KMS-11 (cell line): ENCODE results near the gene C19orf67.

ENCODE experiments used
- H2AFZ ChIP-seq: fragments of 200-600 bp; sonication (generic); 2 replicates; pipeline ENCODE4 v1.6.1; 2016; ENCODE audit warnings: antibody characterized with exemption, mixed run types, low read depth
- H3K27ac ChIP-seq: fragments of 200-600 bp; sonication (generic); 2 replicates; pipeline ENCODE4 v1.6.1; 2016; ENCODE audit warnings: mild to moderate bottlenecking, mixed run types
- H3K27me3 ChIP-seq: fragments of 200-600 bp; sonication (generic); 2 replicates; pipeline ENCODE4 v1.6.1; 2017; ENCODE audit warnings: mild to moderate bottlenecking, low read depth, mixed run types, moderate library complexity; ENCODE audit not compliant: insufficient read depth
- H3K36me3 ChIP-seq: fragments of 200-600 bp; sonication (generic); 2 replicates; pipeline ENCODE4 v1.6.1; 2017; ENCODE audit warnings: mild to moderate bottlenecking, mixed run types; ENCODE audit not compliant: insufficient read depth
- H3K4me1 ChIP-seq: fragments of 200-600 bp; sonication (generic); 2 replicates; pipeline ENCODE4 v1.6.1; 2016; ENCODE audit warnings: mild to moderate bottlenecking, low read depth, mixed run types; ENCODE audit not compliant: poor library complexity, severe bottlenecking
- H3K4me2 ChIP-seq: fragments of 200-600 bp; sonication (generic); 2 replicates; pipeline ENCODE4 v1.7.0; 2016; ENCODE audit warnings: mild to moderate bottlenecking, mixed run types
- H3K4me3 ChIP-seq: fragments of 200-600 bp; sonication (generic); IDR thresholded peaks from 2 replicates; pipeline ENCODE4 v1.6.1; 2017; ENCODE audit warnings: low read depth, low read length, mixed read lengths; ENCODE audit not compliant: insufficient read depth
- H3K79me2 ChIP-seq: fragments of 200-600 bp; sonication (generic); 2 replicates; pipeline ENCODE4 v1.6.1; 2016; ENCODE audit warnings: low read depth, mixed run types; ENCODE audit not compliant: insufficient read depth
- H3K9ac ChIP-seq: fragments of 200-600 bp; sonication (generic); 2 replicates; pipeline ENCODE4 v1.6.1; 2016; ENCODE audit warnings: mild to moderate bottlenecking, mixed run types
- H4K20me1 ChIP-seq: fragments of 200-600 bp; sonication (generic); 2 replicates; pipeline ENCODE4 v1.6.1; 2016; ENCODE audit warnings: mild to moderate bottlenecking, mixed run types; ENCODE audit not compliant: insufficient read depth
- TF ChIP-seq, protein P1 (sequence below): fragments of 200-600 bp; sonication (generic); conservative IDR thresholded peaks from 2 replicates; pipeline ENCODE4 v1.6.1; 2017; ENCODE audit warnings: low read depth, mild to moderate bottlenecking, antibody characterized with exemption, low read length, moderate library complexity, mixed read lengths

Gene C19orf67

DNA sequence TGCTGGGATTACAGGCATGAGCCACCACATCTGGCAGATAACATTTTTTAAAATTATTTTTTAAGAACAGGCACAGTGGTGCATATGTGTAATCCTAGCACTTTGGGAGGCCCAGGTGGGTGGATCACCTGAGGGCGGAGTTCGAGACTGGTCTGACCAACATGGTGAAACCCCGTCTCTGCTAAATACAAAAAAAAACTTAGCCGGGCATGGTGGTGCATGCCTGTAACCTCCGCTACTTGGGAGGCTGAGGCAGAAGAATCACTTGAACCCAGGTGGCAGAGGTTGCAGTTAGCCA, 23.1 kb downstream of the C19orf67 start:
- H3K36me3 ChIP-seq: no peaks in the 10 kb centered on the region
- peaks cover 7% of the 10 kb centered on the region; the same call in 1 of the 2 replicates for H3K27me3 ChIP-seq
- H3K79me2 ChIP-seq: no peaks in the 10 kb centered on the region
- TF ChIP-seq, protein P1, sequence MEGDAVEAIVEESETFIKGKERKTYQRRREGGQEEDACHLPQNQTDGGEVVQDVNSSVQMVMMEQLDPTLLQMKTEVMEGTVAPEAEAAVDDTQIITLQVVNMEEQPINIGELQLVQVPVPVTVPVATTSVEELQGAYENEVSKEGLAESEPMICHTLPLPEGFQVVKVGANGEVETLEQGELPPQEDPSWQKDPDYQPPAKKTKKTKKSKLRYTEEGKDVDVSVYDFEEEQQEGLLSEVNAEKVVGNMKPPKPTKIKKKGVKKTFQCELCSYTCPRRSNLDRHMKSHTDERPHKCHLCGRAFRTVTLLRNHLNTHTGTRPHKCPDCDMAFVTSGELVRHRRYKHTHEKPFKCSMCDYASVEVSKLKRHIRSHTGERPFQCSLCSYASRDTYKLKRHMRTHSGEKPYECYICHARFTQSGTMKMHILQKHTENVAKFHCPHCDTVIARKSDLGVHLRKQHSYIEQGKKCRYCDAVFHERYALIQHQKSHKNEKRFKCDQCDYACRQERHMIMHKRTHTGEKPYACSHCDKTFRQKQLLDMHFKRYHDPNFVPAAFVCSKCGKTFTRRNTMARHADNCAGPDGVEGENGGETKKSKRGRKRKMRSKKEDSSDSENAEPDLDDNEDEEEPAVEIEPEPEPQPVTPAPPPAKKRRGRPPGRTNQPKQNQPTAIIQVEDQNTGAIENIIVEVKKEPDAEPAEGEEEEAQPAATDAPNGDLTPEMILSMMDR: no peak
- no peak overlapping the region for H2AFZ ChIP-seq
- H3K4me2 ChIP-seq: no peak overlapping the region
- H3K27ac ChIP-seq: no peak overlapping the region
- no peak overlapping the region for H3K9ac ChIP-seq
- H4K20me1 ChIP-seq: no peaks in the 10 kb centered on the region
- no peaks in the 10 kb centered on the region for H3K4me1 ChIP-seq
- H3K4me3 ChIP-seq: no peak overlapping the region

DNA sequence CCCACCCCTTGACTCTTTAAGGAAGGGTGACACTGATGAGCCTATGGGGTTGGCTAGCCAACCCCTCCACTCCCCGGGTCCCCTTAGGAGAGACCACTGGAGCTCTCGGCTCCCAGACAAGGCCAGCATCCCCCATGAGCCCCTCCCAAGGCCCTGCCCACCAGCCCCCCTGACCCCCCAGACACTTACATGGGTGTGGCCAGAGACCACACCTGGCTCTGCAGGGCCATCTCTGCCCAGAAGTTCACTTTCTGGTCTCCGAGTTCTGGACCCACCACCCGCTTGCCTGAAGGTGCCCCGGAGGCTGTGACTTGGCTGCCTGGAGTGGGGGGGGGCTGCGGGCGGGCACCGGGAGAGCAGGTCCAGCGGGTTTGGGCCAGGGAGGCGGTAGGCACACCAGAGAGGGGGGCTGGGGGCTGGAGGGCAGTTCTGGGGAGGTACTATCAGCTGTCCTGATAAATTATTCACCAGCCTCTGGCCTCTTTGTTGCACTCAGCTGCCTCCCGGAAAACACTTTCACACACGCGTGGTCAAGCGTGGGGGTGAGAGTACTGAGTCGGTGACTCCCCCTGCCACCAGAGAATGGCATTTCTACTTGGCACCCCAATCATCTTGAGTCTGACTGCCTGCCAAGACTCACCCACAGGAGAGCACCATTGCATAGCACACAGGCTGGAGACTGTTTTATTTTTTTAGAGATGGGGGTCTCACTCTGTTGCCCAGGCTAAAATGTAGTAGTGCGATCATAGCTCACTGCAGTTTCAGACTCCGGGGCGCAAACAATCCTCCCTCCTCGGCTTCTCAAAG, 23.6 kb downstream of the C19orf67 start, which contains the start of gene PALM3:
PALM3 (minus strand) TSS at position 326 of the 807 bp plus-strand sequence; CDS start at position 230, 96 bp downstream.
- H4K20me1 ChIP-seq: no peaks in the 10 kb centered on the region

DNA sequence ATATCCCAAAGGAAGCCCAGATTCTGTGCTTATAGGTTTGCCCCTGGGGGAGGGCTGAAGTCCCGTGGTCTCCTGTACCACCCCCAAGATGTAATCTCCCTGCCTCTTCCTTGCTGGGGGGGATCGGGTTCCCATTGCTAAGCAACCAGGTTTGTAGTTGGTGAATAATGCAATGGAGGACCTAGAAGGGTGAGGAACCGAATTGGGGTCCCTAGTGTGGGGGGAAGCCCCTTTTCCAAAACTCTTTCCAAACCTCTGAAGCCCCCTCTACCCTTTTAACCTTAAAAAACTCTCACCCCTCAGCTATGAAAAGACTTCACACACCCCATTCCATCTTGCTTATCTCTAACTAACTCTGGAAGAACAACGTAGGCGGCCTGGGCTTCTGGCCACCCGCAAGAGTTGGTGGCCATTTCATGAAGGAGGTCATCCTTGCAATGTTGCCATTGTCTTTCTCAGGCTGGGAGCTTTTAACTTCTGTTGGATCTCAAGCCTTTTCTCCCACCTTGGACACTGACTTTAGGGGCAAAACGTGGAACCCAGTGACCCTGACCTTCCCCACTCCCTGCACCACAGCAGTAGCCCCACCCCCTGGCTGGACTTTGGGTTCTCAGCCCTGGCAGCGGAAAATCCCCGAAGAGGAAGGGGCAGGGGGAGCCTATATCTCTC, 24.4 kb downstream of the C19orf67 start:
- H3K4me2 ChIP-seq: no peak overlapping the region
- TF ChIP-seq, protein P1: no peak
- H2AFZ ChIP-seq: no peak overlapping the region
- H4K20me1 ChIP-seq: no peaks in the 10 kb centered on the region
- no peaks in the 10 kb centered on the region for H3K79me2 ChIP-seq
- no peak overlapping the region for H3K27ac ChIP-seq
- peaks cover 7% of the 10 kb centered on the region; the same call in 1 of the 2 replicates for H3K27me3 ChIP-seq
- H3K4me1 ChIP-seq: no peaks in the 10 kb centered on the region
- no peak overlapping the region for H3K4me3 ChIP-seq
- no peaks in the 10 kb centered on the region for H3K36me3 ChIP-seq
- H3K9ac ChIP-seq: no peak overlapping the region

More for the DNA sequence above, 23.6 kb downstream of the C19orf67 start, which contains the start of gene PALM3:
- Histone ChIP-seq H3K9ac (no peak within 1 kb of the TSS), H3K4me1 (no peaks in the 10 kb centered on the region), H3K4me3 (no peak within 1 kb of the TSS), H3K4me2 (no peak within 1 kb of the TSS), H2AFZ (no peak within 1 kb of the TSS), H3K79me2 (no peaks in the 10 kb centered on the region), H3K36me3 (no peaks in the 10 kb centered on the region), H3K27ac (no peak within 1 kb of the TSS), H3K27me3 (peaks cover 7% of the 10 kb centered on the region; the same call in 1 of the 2 replicates)
- TF ChIP-seq, protein P1: no peak

DNA sequence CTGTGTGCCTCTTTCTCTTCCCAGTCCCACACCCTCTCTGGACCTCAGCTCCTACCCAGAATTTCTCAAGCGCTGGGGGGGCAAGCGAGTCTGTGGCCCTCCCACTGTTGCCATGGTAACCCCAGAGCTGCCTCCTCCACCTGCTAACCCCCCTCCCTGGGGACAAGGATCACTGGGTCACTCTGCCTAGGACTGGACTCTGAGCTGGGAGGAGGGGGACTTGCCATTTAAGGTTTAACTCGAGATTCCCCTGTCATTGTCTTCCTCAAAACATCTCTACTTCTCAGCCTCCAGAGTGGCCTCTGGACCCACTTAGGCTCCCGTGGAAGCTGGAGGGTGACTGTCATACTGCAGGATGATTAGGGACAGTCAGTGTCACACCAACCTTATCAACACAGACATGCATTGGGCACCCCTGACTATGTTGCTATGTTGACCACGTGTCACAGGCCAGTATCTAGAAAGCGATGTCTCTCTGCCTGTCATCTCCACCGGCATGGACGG, 25.9 kb downstream of the C19orf67 start:
- Histone ChIP-seq H3K27me3 (peaks cover 5% of the 10 kb centered on the region; the same call in 1 of the 2 replicates), H3K36me3 (no peaks in the 10 kb centered on the region), H3K4me2 (no peak overlapping the region), H3K4me3 (no peak overlapping the region), H4K20me1 (no peaks in the 10 kb centered on the region), H2AFZ (no peak overlapping the region), H3K27ac (no peak overlapping the region), H3K4me1 (no peaks in the 10 kb centered on the region), H3K79me2 (no peaks in the 10 kb centered on the region), H3K9ac (no peak overlapping the region)
- TF ChIP-seq, protein P1: no peak
